ENCODE data around the gene AKR1B15.

The AKR1B15 gene

DNA sequence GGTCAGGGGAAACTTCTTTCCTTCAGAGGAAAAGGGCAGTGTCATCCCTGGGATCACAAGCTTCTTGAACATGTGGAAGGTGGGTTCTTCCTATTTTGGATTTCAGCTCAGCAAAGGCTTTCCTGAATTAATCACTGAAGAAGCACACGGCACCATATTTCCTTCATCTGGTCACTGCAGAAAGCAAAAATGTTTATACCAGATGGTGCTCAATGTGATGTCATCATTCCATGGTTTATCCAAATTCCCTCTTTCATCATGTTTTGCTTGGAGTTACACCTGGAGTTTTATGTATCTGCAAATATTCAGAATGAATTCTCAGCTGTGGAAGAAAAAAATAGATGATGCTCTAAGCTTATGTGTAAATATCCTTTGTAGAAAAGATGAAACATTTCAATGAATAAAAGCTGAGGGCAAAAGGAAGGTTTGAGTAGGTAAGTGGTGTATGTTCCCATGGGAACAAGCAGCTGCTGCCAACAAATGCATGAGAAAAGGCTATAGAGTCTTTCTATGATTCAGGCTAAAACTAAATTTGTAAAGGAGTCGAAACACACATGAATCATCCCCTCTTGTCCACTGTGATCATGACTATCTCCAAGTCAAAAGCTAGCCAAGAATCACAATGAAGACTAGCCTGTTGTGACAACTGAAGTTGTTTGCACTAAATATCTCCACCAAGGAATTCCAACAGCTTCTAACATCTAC, 70.9 kb downstream of the AKR1B15 start:
- DNase-seq, result no peak

DNA sequence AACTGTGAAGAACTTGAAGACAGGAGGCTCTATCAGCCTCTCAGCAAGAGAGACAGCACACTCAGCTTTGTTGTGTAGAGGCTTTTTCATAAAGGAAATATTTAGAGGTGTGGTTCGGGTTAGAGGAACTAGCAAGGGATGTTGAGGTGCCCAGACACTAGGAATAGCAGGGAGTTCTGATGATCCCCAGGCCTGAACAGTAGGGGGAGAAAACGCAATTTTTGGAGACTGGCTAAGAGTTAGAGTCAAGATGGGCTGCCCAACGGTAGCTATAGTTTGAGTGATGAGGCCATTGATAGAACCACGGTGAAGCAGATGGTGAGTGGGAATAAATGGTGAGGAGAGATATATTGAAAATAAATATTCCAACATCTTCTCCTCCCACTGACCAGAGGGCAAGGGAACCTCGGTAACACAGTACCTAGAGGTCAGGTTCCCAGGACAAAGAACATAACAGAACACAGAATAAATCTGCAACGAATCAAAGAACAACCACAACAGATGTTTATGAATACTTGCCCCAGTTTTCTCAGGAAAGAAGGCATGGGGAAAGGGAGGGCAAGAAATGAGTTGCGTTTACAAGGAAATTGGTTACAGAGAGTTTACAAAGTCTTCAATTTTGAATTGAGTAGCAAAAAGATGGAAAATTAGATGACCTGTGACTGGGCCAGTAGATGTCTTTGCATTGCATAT, 73.5 kb downstream of the AKR1B15 start:
- no peak for DNase-seq

DNA sequence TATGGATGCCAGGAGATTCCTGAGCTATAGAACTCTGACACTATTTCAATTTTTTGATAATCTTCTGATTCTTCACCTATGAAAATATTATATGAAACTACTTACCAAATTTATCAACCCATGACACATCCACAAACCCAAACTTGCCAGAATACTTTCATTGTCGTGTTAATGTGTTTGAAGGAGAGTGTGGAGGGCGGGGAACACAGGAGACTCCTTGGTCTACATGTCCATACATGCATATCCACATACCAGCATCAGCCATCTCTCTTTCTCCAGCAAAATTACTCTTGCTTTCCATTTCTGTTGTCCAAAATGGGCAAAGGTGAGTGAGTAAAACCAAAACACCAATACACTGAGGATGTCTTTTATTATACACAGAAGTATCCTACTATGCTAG, 74.3 kb downstream of the AKR1B15 start:
- DNase-seq, result no peak

DNA sequence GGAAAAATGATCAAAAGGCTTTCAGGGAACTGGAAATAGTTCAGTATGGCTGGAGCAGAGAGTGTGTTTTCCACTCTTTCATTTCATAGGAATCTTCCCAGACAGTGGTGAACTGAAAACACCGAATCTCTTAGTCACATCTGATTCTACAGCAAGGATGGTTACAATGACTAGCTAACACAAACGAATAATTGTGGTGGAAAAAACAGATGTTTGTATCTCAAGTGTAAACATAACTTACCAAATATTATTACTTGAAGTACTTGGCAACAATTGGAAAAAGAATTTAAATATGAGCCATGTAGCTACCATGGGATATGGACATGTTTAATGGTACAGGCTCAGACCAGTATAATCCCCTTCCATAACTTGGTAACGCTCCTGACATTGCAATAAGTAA, 76.6 kb downstream of the AKR1B15 start:
- DNase-seq, result no peak

DNA sequence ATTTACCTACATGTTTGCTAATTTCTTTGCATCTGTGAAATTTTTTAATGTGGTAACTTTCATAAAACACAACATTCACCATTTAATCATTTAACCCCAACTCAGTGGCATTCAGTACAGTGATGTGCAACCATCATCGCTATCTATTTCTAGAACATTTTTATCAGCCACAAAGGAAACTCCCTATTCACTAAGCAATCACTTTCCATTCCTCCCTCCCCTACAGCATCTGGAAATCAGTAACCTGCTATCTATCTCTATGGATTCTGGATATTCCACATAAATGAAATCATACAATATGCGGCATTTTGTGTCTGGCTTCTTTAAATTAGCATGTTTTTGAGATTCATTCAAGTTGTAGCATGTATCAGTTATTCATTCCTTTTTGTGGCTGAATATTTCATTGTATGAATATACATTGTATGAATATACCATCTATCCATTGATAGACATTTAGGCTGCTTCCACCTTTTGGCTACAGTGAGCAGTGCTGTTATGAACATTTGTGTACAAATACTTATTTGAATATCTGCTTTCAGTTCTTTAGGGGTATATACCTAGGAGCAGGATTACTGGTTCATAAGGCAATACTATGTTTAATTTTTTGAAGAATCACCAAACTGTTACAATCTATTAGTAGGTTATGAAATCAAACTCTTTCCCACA, 78.3 kb downstream of the AKR1B15 start:
- no peak for DNase-seq

DNA sequence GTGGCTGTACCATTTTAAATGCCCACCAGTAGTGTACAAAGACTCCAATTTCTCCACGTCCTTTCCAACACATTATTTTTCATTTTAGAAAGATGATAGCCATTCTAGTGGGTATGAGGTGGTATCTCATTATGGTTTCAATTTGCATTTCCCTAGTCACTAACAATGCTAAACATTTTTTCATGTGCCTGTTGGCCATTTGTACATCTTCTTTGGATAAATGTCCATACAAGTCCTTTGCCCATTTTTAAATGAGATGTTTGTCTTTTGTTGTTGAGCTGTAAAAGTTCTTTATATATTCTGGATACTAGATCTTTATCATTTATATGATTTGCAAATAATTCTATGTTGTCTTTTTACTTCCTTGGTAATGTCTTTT, 78.9 kb downstream of the AKR1B15 start:
- DNase-seq, result no peak

DNA sequence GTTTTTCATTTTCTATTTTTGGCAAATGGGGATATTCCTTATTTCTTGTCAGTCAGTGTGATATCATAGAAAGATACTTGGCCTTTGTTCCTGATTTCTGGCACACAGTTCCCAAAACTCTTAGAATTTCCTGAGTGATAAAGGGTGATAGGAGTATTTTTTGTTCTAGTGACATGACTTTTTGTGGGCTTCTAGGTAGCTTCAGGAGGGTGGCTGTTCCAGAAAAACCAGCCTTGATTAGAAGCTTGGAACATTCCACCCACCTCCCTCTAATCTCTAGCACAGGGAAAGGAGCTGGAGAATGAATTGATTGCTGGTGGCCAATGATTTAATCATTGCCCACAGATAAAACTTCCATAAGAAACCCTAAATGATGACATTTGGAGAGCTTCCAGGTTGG, 80.5 kb downstream of the AKR1B15 start:
- no peak for DNase-seq

All from NCI-H69 (cell line).